Islet of Langerhans (tissue), 1 donor: Measurements from ENCODE around the gene IRF2BP1.
"Not testable (repeated sequence)": the region's sequence is repeated elsewhere in the genome, so short reads cannot be mapped to it uniquely, and the experiment has no call there.

Source experiments
- FAIRE-seq: peaks from one replicate; lab custom pipeline; 2011; peaks lifted over from hg19 to GRCh38; lab: Jason Lieb, UNC

Gene IRF2BP1

DNA sequence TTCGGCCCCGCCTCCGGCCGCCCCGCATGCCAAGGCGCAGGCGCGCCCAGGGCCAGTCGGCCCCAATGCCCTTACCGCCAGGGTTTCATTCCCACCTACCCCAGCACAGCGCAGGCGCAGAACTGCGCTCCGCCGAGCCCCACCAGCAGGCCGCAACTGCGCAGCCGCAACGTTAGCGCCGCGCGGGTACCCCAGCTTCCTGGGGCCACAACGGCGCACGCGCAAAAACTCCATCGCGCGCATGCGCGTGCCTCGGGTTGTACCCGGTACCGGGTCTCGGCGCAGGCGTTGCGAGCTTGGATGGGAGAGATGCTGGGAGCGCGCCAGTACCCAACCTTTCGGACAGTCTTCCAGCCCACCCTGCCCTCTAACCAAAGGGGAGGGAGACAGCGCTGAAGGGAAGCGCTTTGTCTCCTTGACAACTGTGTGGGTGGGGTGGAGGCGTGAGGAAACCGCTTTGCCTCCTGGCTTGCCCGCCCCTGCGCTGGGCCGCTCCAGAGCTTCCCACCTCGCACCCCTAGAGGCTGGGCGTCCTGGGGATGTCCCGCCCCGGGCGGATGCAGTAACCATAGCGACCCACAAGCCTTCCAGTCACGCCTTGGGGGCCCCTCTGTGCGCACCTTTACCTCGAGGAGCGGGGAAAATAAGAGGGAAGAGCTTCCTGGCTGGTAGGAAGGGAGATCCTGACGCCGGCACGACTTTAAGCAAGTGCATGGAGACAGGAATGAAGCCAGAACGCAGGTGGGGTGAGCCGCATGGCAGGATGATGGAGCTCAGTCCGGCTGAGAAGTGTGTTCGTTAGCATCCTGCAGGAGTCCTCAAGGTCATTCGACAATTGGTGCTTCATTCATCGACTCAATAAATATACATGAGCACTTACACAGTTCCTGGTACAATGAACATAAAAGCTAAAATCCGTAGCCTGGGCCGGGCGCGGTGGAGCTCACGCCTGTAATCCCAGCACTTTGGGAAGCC, 17.0 kb upstream of the IRF2BP1 start:
- FAIRE-seq: peak; percentile 66

- no peak for FAIRE-seq
These were observed 16.1 kb upstream of the IRF2BP1 start, which contains the start of gene MYPOP for GRCh38 chr19:45901912-45902650. Gene MYPOP (minus strand): TSS chr19:45902613. CDS start chr19:45901773, 840 bp downstream.

- FAIRE-seq: no peak
These were observed 15.5 kb upstream of the IRF2BP1 start for GRCh38 chr19:45901432-45901911.

- no peak for FAIRE-seq
These were observed 14.9 kb upstream of the IRF2BP1 start for GRCh38 chr19:45900738-45901431.

GRCh38 chr19:45899919-45900589, 14.1 kb upstream of the IRF2BP1 start:
- no peak for FAIRE-seq

DNA sequence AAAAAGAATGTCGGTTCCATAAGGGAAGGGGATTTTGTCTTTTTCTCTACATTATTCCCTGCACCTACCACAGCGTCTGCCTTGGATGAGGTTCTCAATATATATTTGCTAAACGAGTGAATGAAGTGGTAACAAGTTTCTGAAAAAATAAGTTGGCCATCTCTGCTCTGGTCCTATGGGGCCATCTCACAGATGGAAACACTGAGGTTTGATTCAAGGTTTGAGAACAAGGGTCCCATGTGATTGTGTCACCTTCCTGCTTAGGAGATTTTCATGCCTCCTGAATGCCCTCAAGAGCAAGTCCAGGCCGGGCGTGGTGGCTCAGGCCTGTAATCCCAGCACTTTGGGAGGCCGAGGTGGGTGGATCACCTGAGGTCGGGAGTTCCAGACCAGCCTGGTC, 13.3 kb upstream of the IRF2BP1 start:
- FAIRE-seq: no peak

- no peak for FAIRE-seq
These were observed 11.4 kb upstream of the IRF2BP1 start for GRCh38 chr19:45897261-45897812.

- not testable (repeated sequence) for FAIRE-seq
These were observed 10.2 kb upstream of the IRF2BP1 start for GRCh38 chr19:45895983-45896599.

DNA sequence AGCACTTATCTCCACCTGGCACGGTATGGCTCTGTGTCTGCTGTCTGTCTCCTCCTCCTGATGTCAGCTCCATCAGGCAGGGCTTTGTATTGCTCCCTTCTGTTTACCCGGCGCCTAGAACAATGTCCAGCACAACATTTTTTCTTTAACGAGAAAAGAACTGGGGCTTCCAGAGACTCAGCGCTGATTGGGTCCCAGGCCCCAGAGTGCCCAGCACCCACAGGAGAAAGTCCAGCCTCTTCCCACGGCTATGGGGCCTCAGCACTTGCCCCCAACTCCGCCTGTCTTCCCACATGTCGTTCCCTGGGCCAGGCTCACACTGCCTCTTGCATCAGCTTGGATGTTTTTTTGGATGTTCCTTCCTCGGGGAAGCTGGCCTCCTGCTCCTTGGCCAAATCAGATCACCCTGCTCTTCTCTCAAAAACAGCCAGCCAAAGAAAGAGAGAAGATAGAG, 9.6 kb upstream of the IRF2BP1 start:
- no peak for FAIRE-seq

DNA sequence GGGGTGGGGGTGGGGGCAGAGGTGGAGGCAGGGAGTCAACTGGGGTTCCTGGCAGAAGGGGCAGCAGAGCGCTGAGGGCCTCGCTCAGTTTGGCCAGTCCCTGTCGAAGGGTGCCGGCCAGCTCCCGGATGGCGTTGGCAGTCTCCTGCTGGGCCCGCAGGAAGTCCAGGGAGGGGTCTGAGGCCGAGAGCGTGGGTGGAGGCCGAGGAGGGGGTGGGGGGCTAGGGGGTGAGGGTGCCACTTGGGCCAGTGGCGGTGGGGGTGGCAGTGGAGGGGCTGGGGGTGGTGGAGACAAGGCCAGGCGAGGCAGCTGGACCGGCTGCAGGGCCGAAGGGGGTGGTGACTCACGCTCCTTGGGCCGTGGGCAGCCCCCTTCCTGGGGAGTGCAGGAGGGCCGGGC, 4.9 kb upstream of the IRF2BP1 start:
- no peak for FAIRE-seq

- FAIRE-seq: no peak
These were observed 3.4 kb upstream of the IRF2BP1 start for GRCh38 chr19:45889210-45889885.

GRCh38 chr19:45887200-45887710, 1.3 kb upstream of the IRF2BP1 start:
- FAIRE-seq: peak; percentile 62

- FAIRE-seq: peak; percentile 73
These were observed 672 bp upstream of the IRF2BP1 start for GRCh38 chr19:45886427-45887199.

DNA sequence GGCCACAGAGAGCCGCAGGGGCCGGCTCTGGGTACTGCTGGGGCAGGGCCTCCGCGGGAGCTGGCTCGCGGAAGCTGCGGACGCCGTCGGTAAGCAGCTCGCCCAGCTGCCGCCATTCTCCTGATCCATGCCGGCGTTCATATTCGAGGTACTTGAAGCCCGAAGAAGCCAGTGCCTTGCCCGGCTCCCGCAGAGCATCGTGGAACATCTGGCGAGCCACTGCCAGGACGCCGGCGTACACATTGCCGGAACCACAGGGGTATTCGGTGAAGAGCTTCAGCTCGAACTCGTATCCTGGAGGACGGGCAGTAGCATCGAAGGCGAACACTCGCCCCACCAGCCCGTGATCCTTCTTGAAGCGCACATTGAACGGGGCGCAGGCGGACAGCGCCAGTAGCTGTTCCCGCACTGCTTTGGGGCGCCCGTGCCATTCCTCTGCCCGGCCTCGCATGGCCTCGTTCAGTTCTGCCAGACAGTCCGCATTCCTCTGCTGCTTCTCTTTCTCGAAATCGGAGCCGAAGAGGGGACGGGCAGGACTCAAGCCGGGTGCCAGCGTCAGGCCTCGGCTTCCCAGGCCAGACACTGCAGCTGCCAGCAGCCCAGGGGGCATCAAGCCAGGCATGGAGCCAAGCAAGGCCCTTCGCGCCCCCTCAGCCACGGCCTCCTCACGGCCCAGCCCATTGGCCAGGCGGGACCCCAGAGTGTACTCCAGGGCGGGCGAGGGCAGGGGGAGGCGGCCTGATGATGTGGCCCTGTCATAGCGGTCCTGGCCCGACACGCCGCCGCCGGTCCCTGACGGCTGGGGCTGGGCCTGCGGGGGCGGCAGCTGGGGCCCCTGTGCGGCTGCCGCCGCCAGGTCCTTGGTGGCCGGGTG, 1.0 kb downstream of the IRF2BP1 start:
- FAIRE-seq: no peak

GRCh38 chr19:45883881-45884681, 1.9 kb downstream of the IRF2BP1 start:
- FAIRE-seq: no peak

GRCh38 chr19:45883586-45883880, 2.4 kb downstream of the IRF2BP1 start:
- no peak for FAIRE-seq
